RWPE1 (cell line): ENCODE results near the gene ALPK3.

Experiments
- CTCF ChIA-PET: fragments of 350-600 bp; sonication (Branson Sonifier 250); formaldehyde crosslinking; extraction: SDS; loops from one replicate; lab custom pipeline; 2021; lab: Yijun Ruan, JAX
- POLR2A ChIA-PET: fragments of 400-600 bp; formaldehyde crosslinking; extraction: SDS; loops from one replicate; lab custom pipeline; 2020; ENCODE audit warnings: antibody characterized with exemption; ENCODE audit not compliant: low non-redundant PET; lab: Yijun Ruan, JAX
- DNase-seq: peaks from one replicate; pipeline ENCODE4 v3.0.0; 2012; ENCODE audit warnings: low spot score
- H3K27ac ChIP-seq: fragments of 450-650 bp; 2 replicates; pipeline ENCODE4 v1.5.1; 2017
- CTCF ChIP-seq: fragments of 450-650 bp; conservative IDR thresholded peaks from 2 replicates; pipeline ENCODE4 v1.5.1; 2017; ENCODE audit warnings: low read depth, mild to moderate bottlenecking

The ALPK3 gene

GRCh38 chr15:84834229-84834955, 17.2 kb downstream of the ALPK3 start:
- no peak for TF ChIP-seq CTCF
- POLR2A ChIA-PET: no interaction called here

DNA sequence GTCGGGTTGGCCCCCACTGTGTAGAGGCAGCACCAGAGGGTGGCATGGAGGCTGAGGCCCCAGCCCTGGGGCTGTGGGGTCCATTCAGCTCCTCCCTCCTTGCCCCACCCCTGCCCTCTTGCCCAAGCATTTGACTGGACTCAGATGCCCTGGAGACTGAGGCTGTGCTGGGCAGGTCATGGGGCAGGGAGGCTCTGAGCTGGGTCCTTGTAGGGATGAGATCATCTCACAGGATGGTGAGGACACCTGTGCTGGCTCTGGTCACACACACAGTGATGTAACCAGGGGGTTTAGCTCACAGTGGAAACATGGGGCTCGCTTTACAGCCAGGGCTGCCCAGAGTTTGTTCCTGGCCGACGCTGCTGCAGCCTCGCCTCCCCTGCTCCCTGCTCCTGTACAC, 17.8 kb downstream of the ALPK3 start:
- no peak for DNase-seq
- H3K27ac ChIP-seq: no peak overlapping the region
- POLR2A ChIA-PET: no interaction called here
- CTCF ChIA-PET: interaction anchor here (0.6 to 1.3 kb wide), 3 partner anchors 10 to 226 kb away, joined by 3 to 5 read pairs (median 3); no protein-coding TSS in a partner anchor
- no peak for TF ChIP-seq CTCF

More at GRCh38 chr15:84834229-84834955, 17.2 kb downstream of the ALPK3 start:
- no peak overlapping the region for H3K27ac ChIP-seq
- CTCF ChIA-PET: interaction anchor here (0.6 to 1.3 kb wide), 3 partner anchors 11 to 226 kb away, joined by 3 to 5 read pairs (median 3); no protein-coding TSS in a partner anchor
- DNase-seq: no peak

GRCh38 chr15:84835661-84836337, 18.6 kb downstream of the ALPK3 start:
- no peak overlapping the region for H3K27ac ChIP-seq
- TF ChIP-seq CTCF: no peak
- DNase-seq: no peak
- ChIA-PET POLR2A (no interaction called here), CTCF (interaction anchor here (0.7 to 0.9 kb wide), 2 partner anchors 9 to 77 kb away, joined by 3 read pairs; no protein-coding TSS in a partner anchor)

DNA sequence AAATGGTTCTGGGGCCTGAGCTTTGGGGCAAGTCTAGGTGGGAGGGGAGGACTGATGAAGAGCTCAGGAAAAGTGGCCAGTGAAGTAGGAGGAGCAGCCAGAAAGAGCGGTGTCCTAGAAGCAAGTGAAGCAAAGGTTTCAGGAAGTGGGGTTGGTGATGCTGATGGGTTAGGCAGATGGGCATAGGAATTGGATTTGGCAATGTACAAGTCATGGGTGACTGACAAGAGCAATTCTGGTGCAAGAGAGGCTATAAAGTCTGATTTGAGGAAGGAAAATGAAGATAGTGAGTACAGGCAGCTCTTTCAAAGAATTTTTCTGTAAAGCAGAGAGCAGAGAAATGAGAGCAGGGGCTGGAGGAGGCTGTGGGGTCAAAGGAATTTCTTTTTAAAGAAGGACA, 19.7 kb downstream of the ALPK3 start:
- no peak for TF ChIP-seq CTCF
- CTCF ChIA-PET: no interaction called here
- DNase-seq: no peak
- no peak overlapping the region for H3K27ac ChIP-seq
- POLR2A ChIA-PET: no interaction called here

DNA sequence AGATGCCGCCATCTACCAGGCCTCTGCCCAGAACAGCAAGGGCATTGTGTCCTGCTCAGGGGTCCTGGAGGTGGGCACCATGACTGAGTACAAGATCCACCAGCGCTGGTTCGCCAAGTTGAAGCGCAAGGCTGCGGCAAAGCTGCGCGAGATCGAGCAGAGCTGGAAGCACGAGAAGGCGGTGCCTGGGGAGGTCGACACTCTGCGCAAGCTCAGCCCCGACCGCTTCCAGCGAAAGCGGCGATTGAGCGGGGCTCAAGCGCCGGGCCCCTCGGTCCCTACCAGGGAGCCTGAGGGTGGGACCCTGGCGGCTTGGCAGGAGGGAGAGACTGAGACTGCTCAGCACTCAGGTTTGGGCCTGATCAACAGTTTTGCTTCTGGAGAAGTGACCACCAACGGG, 22.6 kb downstream of the ALPK3 start:
- TF ChIP-seq CTCF: no peak
- POLR2A ChIA-PET: no interaction called here
- DNase-seq: no peak

GRCh38 chr15:84840255-84840654, 23.1 kb downstream of the ALPK3 start:
- no peak for TF ChIP-seq CTCF
- H3K27ac ChIP-seq: no peak overlapping the region
- CTCF ChIA-PET: interaction anchor here (0.6 kb wide), 1 partner anchor 13 kb away, joined by 3 read pairs; no protein-coding TSS in a partner anchor
- no peak for DNase-seq
- POLR2A ChIA-PET: no interaction called here

More for the DNA sequence above, 22.6 kb downstream of the ALPK3 start:
- CTCF ChIA-PET: interaction anchor here (0.6 to 1.6 kb wide), 2 partner anchors 88 to 164 kb away, joined by 3 to 5 read pairs; no protein-coding TSS in a partner anchor
- H3K27ac ChIP-seq: no peak overlapping the region
